ENCODE measurements around the gene HGS. TPM values are rescaled to one million over a fixed set of nuclear protein-coding genes. Genes with fewer than 3 reads are reported as not detected.

The HGS gene
- total RNA-seq, 1 donor from 2014 or later, result 142 TPM

DNA sequence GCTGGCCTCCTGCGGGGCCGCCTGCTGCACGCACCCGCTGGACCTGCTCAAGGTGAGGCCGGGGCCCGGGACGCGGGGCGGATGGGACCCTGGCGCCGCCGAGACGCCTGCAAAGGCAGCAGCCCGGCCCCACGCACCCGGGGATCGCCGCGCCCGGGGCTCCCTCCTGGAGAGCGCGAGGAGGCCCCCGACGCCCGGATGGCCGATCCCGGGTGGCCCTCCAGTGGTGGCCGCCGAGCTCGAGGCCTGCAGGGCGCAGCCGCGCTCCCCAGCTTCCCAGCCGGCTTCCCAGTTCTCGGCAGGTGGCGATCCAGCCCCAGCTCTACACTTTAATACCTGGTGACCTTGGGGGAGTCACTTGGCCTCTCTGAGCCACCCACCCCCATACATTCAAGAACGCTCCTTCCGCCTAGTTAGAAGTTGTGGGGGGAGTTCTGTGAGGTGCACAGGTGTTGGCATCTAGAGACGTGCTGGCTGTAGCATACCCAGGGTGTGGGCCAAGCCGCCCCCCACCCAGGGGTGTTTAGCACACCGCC, 28.7 kb downstream of the HGS start:
- Mint-ChIP-seq H3K9me3 (ENCODE audit: unreplicated experiment) (no peaks in the 10 kb centered on the region), H3K4me1 (ENCODE audit: unreplicated experiment) (peaks cover 17% of the 10 kb centered on the region), H3K27ac (ENCODE audit: unreplicated experiment) (peak overlapping the region; percentile 37), H3K36me3 (ENCODE audit: low read depth, unreplicated experiment) (peaks cover 3% of the 10 kb centered on the region), H3K4me3 (ENCODE audit: unreplicated experiment) (peak overlapping the region; percentile 89), H3K27me3 (ENCODE audit: unreplicated experiment) (peaks cover 6% of the 10 kb centered on the region)
- TF ChIP-seq, protein P1, sequence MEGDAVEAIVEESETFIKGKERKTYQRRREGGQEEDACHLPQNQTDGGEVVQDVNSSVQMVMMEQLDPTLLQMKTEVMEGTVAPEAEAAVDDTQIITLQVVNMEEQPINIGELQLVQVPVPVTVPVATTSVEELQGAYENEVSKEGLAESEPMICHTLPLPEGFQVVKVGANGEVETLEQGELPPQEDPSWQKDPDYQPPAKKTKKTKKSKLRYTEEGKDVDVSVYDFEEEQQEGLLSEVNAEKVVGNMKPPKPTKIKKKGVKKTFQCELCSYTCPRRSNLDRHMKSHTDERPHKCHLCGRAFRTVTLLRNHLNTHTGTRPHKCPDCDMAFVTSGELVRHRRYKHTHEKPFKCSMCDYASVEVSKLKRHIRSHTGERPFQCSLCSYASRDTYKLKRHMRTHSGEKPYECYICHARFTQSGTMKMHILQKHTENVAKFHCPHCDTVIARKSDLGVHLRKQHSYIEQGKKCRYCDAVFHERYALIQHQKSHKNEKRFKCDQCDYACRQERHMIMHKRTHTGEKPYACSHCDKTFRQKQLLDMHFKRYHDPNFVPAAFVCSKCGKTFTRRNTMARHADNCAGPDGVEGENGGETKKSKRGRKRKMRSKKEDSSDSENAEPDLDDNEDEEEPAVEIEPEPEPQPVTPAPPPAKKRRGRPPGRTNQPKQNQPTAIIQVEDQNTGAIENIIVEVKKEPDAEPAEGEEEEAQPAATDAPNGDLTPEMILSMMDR (IDR thresholded peaks at IDR 0.05; ENCODE audit: unreplicated experiment), result no peak
- DNase-seq (ENCODE audit: low spot score), result peak; percentile 43

DNA sequence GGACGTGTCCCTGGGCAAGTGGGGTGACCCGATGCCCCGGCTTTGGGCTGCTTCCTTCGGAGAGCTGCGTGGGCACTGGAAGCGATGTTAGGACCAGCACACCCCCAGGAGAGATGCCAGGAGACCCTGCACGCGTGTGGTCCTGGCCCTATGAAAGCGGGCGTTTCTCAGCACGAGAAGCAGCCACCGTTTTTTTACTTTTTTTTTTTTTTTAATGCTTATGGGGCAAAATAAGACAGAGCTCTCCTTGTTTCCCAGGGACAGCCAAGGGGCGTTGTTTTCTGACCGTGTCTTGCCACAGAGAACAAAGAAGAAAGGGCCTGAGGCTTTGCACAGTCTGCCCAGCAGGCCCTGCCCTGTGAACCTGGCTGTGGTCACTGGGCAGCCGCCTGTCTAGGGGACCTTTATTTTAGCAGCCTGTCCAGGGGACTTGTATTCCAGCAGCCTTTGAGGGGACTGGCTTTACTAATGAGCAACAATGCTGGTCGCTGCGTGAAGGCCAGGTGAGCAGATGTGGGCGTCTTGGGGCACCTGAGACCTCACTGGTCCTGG, 29.3 kb downstream of the HGS start:
- Mint-ChIP-seq H3K36me3 (ENCODE audit: low read depth, unreplicated experiment) (peaks cover 3% of the 10 kb centered on the region), H3K27ac (ENCODE audit: unreplicated experiment) (peak overlapping the region; percentile 37)

DNA sequence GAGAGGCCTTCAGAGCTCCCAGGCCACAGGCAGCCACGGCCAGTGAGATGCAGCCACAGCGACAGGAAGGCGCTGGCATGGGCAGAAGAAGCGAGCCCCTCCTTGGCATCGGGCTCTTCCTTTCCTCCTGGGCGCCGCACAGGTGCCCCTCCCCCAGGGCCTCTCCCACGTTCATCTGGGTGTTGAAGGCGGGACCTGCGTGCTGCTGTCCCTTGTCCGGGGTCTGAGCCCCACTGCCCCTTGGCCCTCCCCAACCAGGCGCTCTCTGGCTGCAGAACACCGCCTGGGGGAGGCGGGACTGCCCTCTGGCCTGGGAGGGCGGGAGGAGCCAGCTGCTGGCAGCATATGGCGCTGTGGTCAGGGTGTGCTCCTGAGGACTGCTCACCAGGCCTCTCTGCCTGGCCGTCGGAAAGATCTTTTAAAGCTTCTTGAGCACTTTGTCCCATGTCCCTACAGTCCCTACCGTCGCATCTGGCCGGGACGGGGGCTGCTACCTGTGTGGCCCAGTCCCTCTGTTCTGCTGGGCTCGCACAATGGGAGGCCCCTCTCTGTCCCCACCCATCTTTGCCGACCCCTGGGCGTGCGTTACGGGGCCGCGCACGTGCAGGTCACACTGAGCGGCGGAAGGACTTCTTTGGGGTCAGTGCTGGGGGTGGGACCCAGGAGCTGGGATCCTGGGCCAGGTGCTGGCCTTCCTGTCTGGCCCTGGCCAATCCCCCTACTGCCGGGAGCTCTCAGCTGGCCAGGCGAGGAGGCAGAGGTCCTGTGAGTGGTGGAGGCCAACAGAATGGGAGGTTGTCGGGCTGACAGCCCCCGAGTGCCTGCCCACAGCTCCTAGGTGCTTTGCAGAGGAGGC, 30.0 kb downstream of the HGS start:
- Mint-ChIP-seq H3K4me3 (ENCODE audit: unreplicated experiment) (no peak overlapping the region), H3K27me3 (ENCODE audit: unreplicated experiment) (peaks cover 8% of the 10 kb centered on the region)

More for the DNA sequence above, 29.3 kb downstream of the HGS start:
- H3K4me1 Mint-ChIP-seq (ENCODE audit: unreplicated experiment), result peaks cover 17% of the 10 kb centered on the region
- peaks cover 8% of the 10 kb centered on the region for H3K27me3 Mint-ChIP-seq (ENCODE audit: unreplicated experiment)
- DNase-seq (ENCODE audit: low spot score), result no peak
- TF ChIP-seq, protein P1 (IDR thresholded peaks at IDR 0.05; ENCODE audit: unreplicated experiment), result no peak
- no peaks in the 10 kb centered on the region for H3K9me3 Mint-ChIP-seq (ENCODE audit: unreplicated experiment)
- H3K4me3 Mint-ChIP-seq (ENCODE audit: unreplicated experiment), result peak overlapping the region; percentile 89

DNA sequence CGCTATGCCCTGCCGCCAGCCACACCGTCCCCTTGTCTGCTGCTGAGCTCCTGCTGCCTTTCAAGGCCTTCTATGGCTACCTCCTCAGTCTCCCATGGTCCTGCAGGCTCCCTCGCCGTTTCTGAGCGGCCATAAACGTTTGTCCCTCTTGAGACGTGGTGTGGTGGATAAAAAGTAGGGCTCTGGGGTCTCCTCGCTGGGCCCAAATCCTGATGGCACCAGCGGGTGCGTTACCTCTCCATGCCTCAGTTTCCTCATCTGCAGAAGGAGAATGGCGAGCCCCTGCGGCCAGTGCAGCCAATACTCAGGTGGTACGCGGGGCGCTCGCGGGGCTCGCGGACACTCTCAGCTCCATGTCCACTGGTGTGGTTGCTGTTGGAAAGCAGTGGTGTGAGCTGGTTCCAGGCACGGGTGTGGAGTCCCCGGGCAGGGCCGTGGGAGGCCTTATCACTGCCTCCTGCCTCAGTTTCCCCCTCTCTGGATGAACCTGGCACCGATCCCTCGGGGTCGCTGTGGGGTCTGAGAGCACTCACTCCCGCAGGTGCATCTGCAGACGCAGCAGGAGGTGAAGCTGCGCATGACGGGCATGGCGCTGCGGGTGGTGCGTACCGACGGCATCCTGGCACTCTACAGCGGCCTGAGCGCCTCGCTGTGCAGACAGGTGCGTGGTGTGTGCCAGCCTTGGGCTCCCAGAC, 30.7 kb downstream of the HGS start:
- peaks cover 13% of the 10 kb centered on the region for H3K4me1 Mint-ChIP-seq (ENCODE audit: unreplicated experiment)
- no peak overlapping the region for H3K4me3 Mint-ChIP-seq (ENCODE audit: unreplicated experiment)
- peaks cover 8% of the 10 kb centered on the region for H3K27me3 Mint-ChIP-seq (ENCODE audit: unreplicated experiment)

More for the DNA sequence above, 30.0 kb downstream of the HGS start:
- no peak overlapping the region for H3K27ac Mint-ChIP-seq (ENCODE audit: unreplicated experiment)
- no peaks in the 10 kb centered on the region for H3K9me3 Mint-ChIP-seq (ENCODE audit: unreplicated experiment)
- no peak for DNase-seq (ENCODE audit: low spot score)
- peaks cover 17% of the 10 kb centered on the region for H3K4me1 Mint-ChIP-seq (ENCODE audit: unreplicated experiment)
- peaks cover 3% of the 10 kb centered on the region for H3K36me3 Mint-ChIP-seq (ENCODE audit: low read depth, unreplicated experiment)
- TF ChIP-seq, protein P1 (IDR thresholded peaks at IDR 0.05; ENCODE audit: unreplicated experiment), result no peak

More for the DNA sequence above, 30.7 kb downstream of the HGS start:
- TF ChIP-seq, protein P1 (IDR thresholded peaks at IDR 0.05; ENCODE audit: unreplicated experiment), result no peak
- no peaks in the 10 kb centered on the region for H3K36me3 Mint-ChIP-seq (ENCODE audit: low read depth, unreplicated experiment)
- DNase-seq (ENCODE audit: low spot score), result no peak
- no peak overlapping the region for H3K27ac Mint-ChIP-seq (ENCODE audit: unreplicated experiment)
- H3K9me3 Mint-ChIP-seq (ENCODE audit: unreplicated experiment), result no peaks in the 10 kb centered on the region
